GM19043 (cell line): ENCODE measurements around the gene CNPY1.
"Not testable (repeated sequence)": the region's sequence is repeated elsewhere in the genome, so short reads cannot be mapped to it uniquely, and the experiment has no call there.

Experiments
- ATAC-seq: cut with Tn5 transposase; IDR thresholded peaks from one replicate; pipeline ENCODE4 v1.9.1; 2021; ENCODE audit warnings: low read depth; ENCODE audit not compliant: unreplicated experiment

The CNPY1 gene

GRCh38 chr7:155534691-155535090 is 11.7 kb downstream of the CNPY1 start:
- ATAC-seq: no peak

- no peak for ATAC-seq
Observed at GRCh38 chr7:155533827-155534690, 12.3 kb downstream of the CNPY1 start.

GRCh38 chr7:155533120-155533826 is 13.1 kb downstream of the CNPY1 start:
- ATAC-seq: no peak

DNA sequence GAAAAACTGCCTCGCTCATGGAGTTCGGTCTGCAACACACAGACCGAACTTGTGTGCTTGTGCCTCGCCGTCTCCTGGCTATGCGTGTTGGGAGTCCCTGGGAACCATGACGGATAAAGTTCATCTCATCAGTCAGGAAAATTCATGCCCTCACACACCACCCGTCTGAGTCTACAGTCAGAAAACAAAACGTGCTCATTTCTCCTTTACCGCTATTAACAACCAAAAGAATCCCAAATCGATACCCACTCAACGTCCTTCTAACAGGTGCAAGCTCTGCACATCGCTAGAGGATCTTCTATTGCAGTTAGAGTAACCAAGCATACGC is 13.6 kb downstream of the CNPY1 start:
- no peak for ATAC-seq

DNA sequence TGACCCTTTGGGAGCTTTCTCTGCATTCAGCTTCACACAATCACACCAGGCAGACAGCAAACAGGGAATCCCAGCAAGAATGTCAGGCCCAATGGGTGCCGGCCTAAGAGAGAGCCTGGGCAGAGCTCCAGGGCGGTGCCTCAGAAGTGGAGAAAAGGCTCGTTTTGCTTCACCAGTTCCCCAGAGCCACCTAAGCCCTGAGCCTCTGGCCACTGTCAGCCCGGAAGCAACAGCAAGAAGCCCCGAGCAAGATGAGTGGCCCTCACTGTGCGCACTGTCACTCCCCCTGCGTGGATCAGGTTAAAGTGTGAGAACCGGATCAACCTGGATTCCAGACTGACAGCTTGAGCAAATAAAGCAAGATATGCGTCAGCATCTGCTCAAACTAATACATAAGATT is 14.7 kb downstream of the CNPY1 start:
- ATAC-seq: no peak

GRCh38 chr7:155530601-155531000 is 15.8 kb downstream of the CNPY1 start:
- no peak for ATAC-seq

DNA sequence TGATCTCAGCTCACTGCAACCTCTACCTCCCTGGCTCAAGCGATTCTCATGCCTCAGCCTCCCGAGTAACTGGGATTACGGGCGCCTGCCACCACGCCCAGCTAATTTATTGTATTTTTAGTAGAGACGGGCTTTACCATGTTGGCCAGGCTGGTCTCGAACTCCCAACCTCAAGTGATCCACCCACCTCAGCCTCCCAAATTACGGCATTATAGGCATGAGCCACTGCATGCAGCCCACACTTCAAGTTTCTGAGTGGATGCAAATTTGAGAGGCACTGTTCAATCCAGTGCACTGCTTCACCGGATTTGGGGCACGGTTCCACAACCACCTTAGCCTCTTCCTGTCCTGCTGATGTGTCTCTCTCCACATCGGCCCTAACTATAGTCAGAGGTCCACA is 16.5 kb downstream of the CNPY1 start:
- ATAC-seq: no peak

DNA sequence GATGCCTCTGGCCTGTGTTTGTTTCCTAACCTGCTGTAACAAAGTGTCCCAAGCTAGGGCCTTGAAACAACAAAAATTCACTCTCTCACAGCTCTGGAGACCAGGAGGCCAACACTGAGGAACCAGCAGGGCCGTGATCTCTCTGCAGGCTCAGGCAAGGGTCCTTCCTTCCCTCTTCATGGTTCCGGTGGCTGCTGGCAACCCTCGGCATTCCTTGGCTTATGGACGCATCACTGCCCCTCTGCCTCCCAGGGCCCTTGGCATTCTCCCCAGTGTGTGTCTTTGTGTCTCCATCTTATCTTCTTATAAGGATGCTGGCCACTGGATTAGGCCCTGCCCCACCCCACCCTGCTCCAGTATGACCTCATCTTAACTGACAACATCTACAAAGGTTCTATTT is 17.0 kb downstream of the CNPY1 start:
- no peak for ATAC-seq

GRCh38 chr7:155527664-155528063 is 18.7 kb downstream of the CNPY1 start:
- ATAC-seq: no peak

DNA sequence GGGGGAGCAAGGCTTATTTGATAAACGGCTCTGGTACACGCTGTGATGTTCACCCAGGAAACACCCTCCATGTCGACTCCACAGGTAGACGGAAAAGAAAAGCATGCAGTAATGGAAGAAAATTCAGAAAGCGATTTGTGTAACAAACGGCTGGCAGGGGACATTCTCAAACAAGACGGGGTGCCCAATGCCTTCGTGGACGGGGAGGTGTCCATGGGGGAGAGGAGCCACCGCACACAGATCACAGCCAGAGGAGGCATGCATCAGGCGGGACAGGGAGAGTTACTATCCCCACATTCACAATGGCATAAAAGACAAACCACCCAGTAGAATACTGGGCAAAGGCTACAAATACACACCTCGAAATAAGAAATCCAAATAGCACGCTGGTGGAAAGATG is 20.1 kb downstream of the CNPY1 start:
- no peak for ATAC-seq

GRCh38 chr7:155524018-155524556 is 22.3 kb downstream of the CNPY1 start:
- ATAC-seq: no peak

GRCh38 chr7:155523168-155523675 is 23.1 kb downstream of the CNPY1 start:
- ATAC-seq: no peak

DNA sequence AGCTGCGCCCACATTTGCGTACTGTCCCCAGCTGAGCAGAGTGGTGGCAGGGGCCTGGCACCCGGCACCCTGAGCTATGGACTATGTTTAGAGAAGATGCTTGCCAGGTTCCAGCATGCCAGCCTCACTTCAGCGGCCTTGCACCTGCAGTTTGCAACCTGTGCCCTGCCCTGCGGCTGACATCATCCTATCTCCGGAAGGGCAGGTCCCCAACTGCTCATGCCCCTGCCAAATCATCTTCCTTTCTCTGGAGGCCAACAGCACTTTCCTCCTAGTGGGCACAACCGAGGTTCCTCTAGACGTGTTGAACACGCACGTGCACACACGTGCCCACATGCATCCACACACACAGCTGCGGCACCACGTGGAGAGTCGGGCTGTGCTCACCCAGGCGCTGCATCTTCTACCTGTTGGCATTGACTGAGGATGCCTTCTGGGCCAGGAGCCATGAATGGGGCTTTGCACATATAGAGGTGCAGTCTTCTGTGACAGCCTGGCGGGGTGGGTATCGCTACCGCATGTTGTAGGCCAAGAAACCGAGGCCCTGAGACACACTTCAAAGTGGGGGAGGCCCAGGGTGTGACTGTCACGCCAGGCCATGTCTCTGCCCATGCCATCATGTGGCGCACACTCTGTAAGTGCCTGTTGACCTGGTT is 24.5 kb downstream of the CNPY1 start:
- ATAC-seq: no peak

DNA sequence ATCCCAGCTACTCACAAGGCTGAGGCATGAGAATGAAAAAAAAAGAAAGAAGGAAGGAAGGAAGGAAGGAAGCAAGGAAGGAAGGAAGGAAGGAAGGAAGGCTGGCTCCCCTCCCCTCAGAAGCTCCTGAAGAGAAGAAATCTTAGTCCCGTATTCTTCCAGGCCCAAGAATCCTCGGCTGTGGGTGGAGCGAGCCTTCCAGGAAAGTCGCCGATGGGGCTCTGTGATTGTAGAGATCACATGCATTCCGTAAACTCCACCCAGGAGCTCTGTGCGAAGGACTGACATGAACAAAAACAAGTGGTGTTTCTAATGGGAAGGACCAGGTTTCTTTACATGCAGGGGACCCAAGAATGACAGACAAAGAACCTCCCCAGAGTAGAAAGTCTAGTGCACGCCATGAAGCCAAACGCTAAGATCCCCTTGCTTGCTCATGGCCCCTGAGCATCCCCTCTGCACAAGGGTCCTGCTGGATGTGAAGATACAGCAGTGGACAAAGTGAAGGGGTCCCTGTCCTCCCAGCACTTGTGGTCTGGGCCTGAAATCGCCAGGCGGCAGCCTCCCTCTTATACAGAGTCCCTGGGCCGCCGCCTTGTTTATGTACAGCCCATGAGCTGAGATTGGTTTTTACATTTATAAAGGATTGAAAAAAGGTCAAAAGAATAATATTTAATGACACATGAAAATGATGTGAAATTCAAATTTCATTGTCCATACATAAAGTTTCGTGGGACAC is 25.2 kb downstream of the CNPY1 start:
- ATAC-seq: no peak

- ATAC-seq: no peak
Observed at GRCh38 chr7:155520114-155520513, 26.2 kb downstream of the CNPY1 start.

DNA sequence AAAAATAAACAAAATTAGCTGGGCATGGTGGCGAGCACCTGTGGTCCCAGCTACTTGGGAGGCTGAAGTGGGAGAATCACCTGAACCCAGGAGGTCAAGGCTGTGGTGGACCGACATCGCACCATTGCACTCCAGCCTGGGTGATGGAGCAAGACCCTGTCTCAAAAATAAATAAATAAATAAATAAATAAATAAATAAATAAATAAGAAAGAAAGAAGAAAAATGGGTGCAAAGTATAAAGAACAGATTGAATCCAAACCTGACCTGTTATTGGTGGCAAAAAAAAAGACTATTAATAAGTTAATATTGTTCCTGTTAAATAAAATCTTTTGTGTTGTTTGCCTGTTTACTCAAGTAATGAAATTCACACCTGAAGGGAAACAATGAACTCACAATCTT is 27.0 kb downstream of the CNPY1 start:
- ATAC-seq: not testable (repeated sequence)

- ATAC-seq: no peak
Observed at GRCh38 chr7:155518633-155519032, 27.7 kb downstream of the CNPY1 start.

DNA sequence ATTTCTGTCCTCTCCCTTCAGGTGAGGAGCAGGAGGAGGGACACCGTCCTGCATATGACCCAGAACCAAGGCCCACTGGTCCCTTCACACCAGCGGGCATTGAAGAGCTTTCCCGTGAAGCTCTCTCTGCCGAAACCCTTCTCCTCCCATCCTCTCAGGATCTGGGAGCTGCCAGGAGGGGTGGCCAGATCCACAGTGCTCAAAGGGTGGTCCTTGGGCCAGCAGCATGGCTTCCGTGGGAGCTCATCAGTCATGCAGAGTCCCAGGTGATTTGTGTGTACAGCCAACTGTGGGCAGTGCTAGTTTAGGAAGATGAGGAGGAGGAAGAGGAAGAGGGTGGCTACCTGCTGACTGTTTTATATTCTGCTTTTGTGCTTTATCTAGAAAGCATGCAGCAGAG is 28.4 kb downstream of the CNPY1 start:
- ATAC-seq: no peak

DNA sequence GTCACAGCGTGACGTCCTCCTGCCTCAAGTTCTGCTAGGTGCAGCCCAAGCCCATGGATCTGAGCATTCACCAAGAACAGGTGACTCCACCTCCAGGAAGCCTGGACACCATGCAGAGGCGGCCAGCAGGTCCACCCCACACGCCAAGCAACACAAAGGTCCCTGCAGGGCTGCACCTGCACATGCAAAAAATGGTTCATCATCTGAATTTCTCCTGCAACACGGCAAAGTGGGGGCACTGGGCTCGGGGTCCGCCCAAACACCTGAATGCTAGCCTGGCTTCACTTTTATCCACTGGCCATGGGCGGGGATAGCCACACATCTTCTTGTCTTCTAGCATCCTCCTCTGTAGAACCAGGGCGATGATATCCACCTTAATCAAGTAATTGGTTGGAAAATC is 28.9 kb downstream of the CNPY1 start:
- ATAC-seq: no peak

- ATAC-seq: no peak
Observed at GRCh38 chr7:155516466-155516865, 29.9 kb downstream of the CNPY1 start.
